ENCODE data around the gene DYSF. TPM values are rescaled to one million over a fixed set of nuclear protein-coding genes. Genes with fewer than 3 reads are reported as not detected.

Gene DYSF
- total and polyA plus RNA-seq, 7 donors, result 38.3 to 208 (median 109) TPM

DNA sequence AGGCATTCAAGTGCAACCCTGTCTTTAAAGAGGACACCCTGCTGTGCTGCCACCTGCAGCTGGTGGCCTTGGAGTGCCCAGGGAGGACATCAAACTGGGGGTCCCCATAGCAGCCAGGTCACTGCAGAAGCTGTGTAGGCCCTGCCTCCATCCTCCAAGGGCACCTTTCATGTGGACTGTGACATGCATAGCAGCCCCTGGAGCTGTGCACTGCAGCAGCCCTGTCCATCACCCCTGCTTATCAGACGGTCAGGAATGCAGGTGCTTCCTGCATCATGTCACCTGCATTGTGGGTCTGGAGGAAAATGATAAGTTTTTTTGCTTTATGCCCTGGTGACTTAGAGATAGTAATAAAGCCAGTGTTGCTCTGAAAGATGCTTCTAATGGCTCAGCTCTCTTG, 155.7 kb downstream of the DYSF start:
- ATAC-seq (no peak), DNase-seq (peak; percentile 1 to 35)
- Histone ChIP-seq H3K36me3 (ENCODE audit: insufficient read depth in 1 of 2, low read depth in 1 of 2) (peaks cover 0 to 71% of the 10 kb centered on the region in 2 donors), H3K27me3 (ENCODE audit: insufficient read depth in 3 of 3, low read length in 2 of 3) (no peaks in the 10 kb centered on the region), H3K27ac (no peak overlapping the region), H3K4me1 (peaks cover 5% of the 10 kb centered on the region), H3K9me3 (no peaks in the 10 kb centered on the region), H3K4me3 (no peak overlapping the region)
- WGBS, 3 donors, result 51 to 58% (median 55%) methylated on average over 1 of the region's 1 CpG
- TF ChIP-seq CTCF (IDR thresholded peaks at IDR 0.05), result no peak
- intact Hi-C loops (cut with DNase I), result loop anchor here in 1 of 2 donors (10.0 kb wide), 1 partner anchor 186 kb away; no protein-coding TSS in a partner anchor

GRCh38 chr2:71609441-71609840, 156.1 kb downstream of the DYSF start:
- TF ChIP-seq CTCF (IDR thresholded peaks at IDR 0.05), result no peak
- peaks cover 8% of the 10 kb centered on the region for H3K4me1 ChIP-seq
- no peaks in the 10 kb centered on the region for H3K9me3 ChIP-seq
- DNase-seq (peak in 1 of 2 donors; percentile 4), ATAC-seq (peak in 1 of 4 donors; percentile 52)
- intact Hi-C loops (cut with DNase I), result loop anchor here in 1 of 2 donors (10.0 kb wide), 1 partner anchor 185 kb away; no protein-coding TSS in a partner anchor
- H3K36me3 ChIP-seq (ENCODE audit: insufficient read depth in 1 of 2, low read depth in 1 of 2), result peaks cover 0 to 71% of the 10 kb centered on the region in 2 donors
- no peak overlapping the region for H3K27ac ChIP-seq
- WGBS, 3 donors, result 87 to 92% (median 91%) methylated on average over 5 of the region's 5 CpGs
- H3K27me3 ChIP-seq (ENCODE audit: insufficient read depth in 3 of 3, low read length in 2 of 3), result no peaks in the 10 kb centered on the region
- no peak overlapping the region for H3K4me3 ChIP-seq

DNA sequence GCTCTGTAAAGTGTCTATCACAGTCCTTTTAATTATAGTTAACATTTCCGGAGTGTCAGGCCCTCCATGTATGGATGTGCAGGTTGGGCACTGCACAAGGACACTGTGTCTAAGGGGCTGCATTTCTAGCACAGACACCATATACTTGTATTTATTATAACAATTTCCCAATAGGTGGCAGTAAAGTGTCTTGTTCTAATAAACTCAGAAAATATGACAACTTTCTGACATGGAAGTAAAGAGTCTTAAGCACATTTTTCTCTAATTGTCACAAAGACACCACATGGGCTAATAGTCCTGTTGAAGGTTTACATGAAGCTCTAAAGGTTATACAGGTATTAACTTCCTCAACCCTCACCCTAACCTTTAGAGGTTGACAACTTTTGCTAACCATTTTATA, 156.6 kb downstream of the DYSF start:
- H3K9me3 ChIP-seq, result no peaks in the 10 kb centered on the region
- H3K36me3 ChIP-seq (ENCODE audit: insufficient read depth in 1 of 2, low read depth in 1 of 2), result peaks cover 0 to 66% of the 10 kb centered on the region in 2 donors
- peak; percentile 33 for TF ChIP-seq CTCF (IDR thresholded peaks at IDR 0.05)
- peak in 3 of 4 donors; percentile 26 to 64 (median 27) for ATAC-seq
- H3K27ac ChIP-seq, result no peak overlapping the region
- WGBS, 3 donors, result 71 to 96% (median 77%) methylated on average over 1 of the region's 1 CpG
- H3K27me3 ChIP-seq (ENCODE audit: insufficient read depth in 3 of 3, low read length in 2 of 3), result no peaks in the 10 kb centered on the region
- DNase-seq, result no peak
- peaks cover 13% of the 10 kb centered on the region for H3K4me1 ChIP-seq
- intact Hi-C loops (cut with DNase I), result loop anchor here in 1 of 2 donors (10.0 kb wide), 1 partner anchor 185 kb away; no protein-coding TSS in a partner anchor
- no peak overlapping the region for H3K4me3 ChIP-seq

DNA sequence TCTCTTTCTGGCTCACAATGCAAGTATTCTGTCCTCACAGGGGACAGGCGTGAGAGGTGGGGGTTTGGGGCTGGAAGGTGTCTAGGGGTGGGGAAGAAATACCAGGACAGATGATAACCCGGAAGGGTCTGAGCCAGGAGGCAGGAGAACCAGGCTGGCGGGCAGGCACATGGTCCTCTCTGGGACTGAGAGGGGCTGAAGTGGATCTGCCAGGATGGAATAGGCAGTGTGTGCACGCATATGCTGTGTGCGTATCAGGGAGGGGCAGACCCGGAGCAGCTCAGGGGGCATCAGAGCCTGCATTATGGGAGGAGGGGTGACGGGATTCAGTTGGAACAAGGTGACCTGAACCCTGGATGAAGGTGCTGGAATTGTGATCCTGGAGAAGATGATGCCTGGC, 157.3 kb downstream of the DYSF start:
- no peaks in the 10 kb centered on the region for H3K27me3 ChIP-seq (ENCODE audit: insufficient read depth in 3 of 3, low read length in 2 of 3)
- no peaks in the 10 kb centered on the region for H3K9me3 ChIP-seq
- peaks cover 21% of the 10 kb centered on the region for H3K4me1 ChIP-seq
- H3K4me3 ChIP-seq, result no peak overlapping the region
- DNase-seq (peak in 1 of 2 donors; percentile 2), ATAC-seq (no peak)
- 93 to 99% (median 95%) methylated on average over 7 of the region's 7 CpGs for WGBS, 3 donors
- TF ChIP-seq CTCF (IDR thresholded peaks at IDR 0.05), result no peak
- peaks cover 0 to 59% of the 10 kb centered on the region in 2 donors for H3K36me3 ChIP-seq (ENCODE audit: insufficient read depth in 1 of 2, low read depth in 1 of 2)
- H3K27ac ChIP-seq, result no peak overlapping the region
- intact Hi-C loops (cut with DNase I), result no loop called here

GRCh38 chr2:71611247-71611646, 157.9 kb downstream of the DYSF start:
- ATAC-seq, result no peak
- TF ChIP-seq CTCF (IDR thresholded peaks at IDR 0.05), result no peak
- Histone ChIP-seq H3K4me1 (peaks cover 22% of the 10 kb centered on the region), H3K4me3 (no peak overlapping the region), H3K36me3 (ENCODE audit: insufficient read depth in 1 of 2, low read depth in 1 of 2) (peaks cover 0 to 54% of the 10 kb centered on the region in 2 donors), H3K27me3 (ENCODE audit: insufficient read depth in 3 of 3, low read length in 2 of 3) (no peaks in the 10 kb centered on the region), H3K9me3 (no peaks in the 10 kb centered on the region), H3K27ac (peak overlapping the region; percentile 44)
- 88 to 92% (median 91%) methylated on average over 12 of the region's 12 CpGs for WGBS, 3 donors
- DNase-seq, result peak in 1 of 2 donors; percentile 9
- intact Hi-C loops (cut with DNase I), result no loop called here

Measured in psoas muscle (tissue), 8 donors.